OCI-LY1 (cell line): ENCODE measurements around the gene SKAP1.

Experiments used
- H2AFZ ChIP-seq: fragments of 200-600 bp; sonication (generic), shearing (Covaris generic); 2 replicates; pipeline ENCODE4 v1.6.0; 2014; ENCODE audit warnings: antibody characterized with exemption, mild to moderate bottlenecking, low read length
- H3F3A ChIP-seq: fragments of 200-600 bp; sonication (generic), shearing (Covaris generic); 2 replicates; pipeline ENCODE4 v1.6.0; 2014; ENCODE audit warnings: mild to moderate bottlenecking, antibody characterized with exemption, low read length, moderate library complexity; ENCODE audit not compliant: insufficient read depth
- H3K27ac ChIP-seq: fragments of 200-600 bp; sonication (generic); 2 replicates; pipeline ENCODE4 v1.5.1; 2014; ENCODE audit warnings: low read length, mixed run types, mild to moderate bottlenecking, low read depth; ENCODE audit not compliant: poor library complexity, severe bottlenecking
- H3K27me3 ChIP-seq: fragments of 200-600 bp; sonication (generic); 2 replicates; pipeline ENCODE4 v1.6.0; 2014; ENCODE audit warnings: antibody characterized with exemption, mild to moderate bottlenecking, low read length, moderate library complexity; ENCODE audit not compliant: insufficient read depth
- H3K36me3 ChIP-seq: fragments of 200-600 bp; sonication (generic); 2 replicates; pipeline ENCODE4 v1.6.1; 2014; ENCODE audit warnings: mild to moderate bottlenecking, antibody characterized with exemption, low read length, moderate library complexity, mixed read lengths; ENCODE audit not compliant: insufficient read depth
- H3K4me1 ChIP-seq: fragments of 200-600 bp; sonication (generic); 2 replicates; pipeline ENCODE4 v1.5.1; 2014; ENCODE audit warnings: mild to moderate bottlenecking, low read length, moderate library complexity; ENCODE audit not compliant: insufficient read depth, severe bottlenecking
- H3K4me2 ChIP-seq: fragments of 200-600 bp; sonication (generic), shearing (Covaris generic); 2 replicates; pipeline ENCODE4 v1.6.1; 2014; ENCODE audit warnings: low read length
- H3K4me3 ChIP-seq: fragments of 200-600 bp; sonication (generic); 2 replicates; pipeline ENCODE4 v1.5.1; 2014; ENCODE audit warnings: low read length, low read depth, mild to moderate bottlenecking, mixed read lengths; ENCODE audit not compliant: poor library complexity, severe bottlenecking
- H3K79me2 ChIP-seq: fragments of 200-600 bp; shearing (Covaris generic); 2 replicates; pipeline ENCODE4 v1.6.1; 2016; ENCODE audit warnings: mixed run types, low read length, mixed read lengths; ENCODE audit not compliant: insufficient read depth
- H3K9ac ChIP-seq: fragments of 200-600 bp; sonication (generic), shearing (Covaris generic); 2 replicates; pipeline ENCODE4 v1.6.1; 2014; ENCODE audit warnings: mild to moderate bottlenecking, low read length, mixed read lengths
- H3K9me2 ChIP-seq: fragments of 200-600 bp; sonication (generic), shearing (Covaris generic); 2 replicates; pipeline ENCODE4 v1.6.1; 2014; ENCODE audit warnings: low read depth, mild to moderate bottlenecking, low read length, mixed read lengths
- H3K9me3 ChIP-seq: fragments of 200-600 bp; shearing (Covaris generic); 2 replicates; pipeline ENCODE4 v1.6.1; 2014; ENCODE audit warnings: low read length, mixed read lengths
- H4K20me1 ChIP-seq: fragments of 200-600 bp; sonication (generic), shearing (Covaris generic); 2 replicates; pipeline ENCODE4 v1.6.0; 2016; ENCODE audit warnings: mild to moderate bottlenecking, low read length; ENCODE audit not compliant: insufficient read depth
- EZH2 ChIP-seq: fragments of 200-600 bp; sonication (generic), shearing (Covaris generic); IDR thresholded peaks from 2 replicates; pipeline ENCODE4 v1.8.0; 2017; ENCODE audit warnings: borderline replicate concordance, mixed run types, mild to moderate bottlenecking, antibody characterized with exemption, low read length, moderate library complexity, mixed read lengths
- TF ChIP-seq, protein P1 (sequence below): fragments of 200-600 bp; sonication (generic), shearing (Covaris generic); IDR thresholded peaks from 2 replicates; pipeline ENCODE4 v1.5.1; 2017; ENCODE audit warnings: mild to moderate bottlenecking, antibody characterized with exemption, low read length, moderate library complexity, mixed read lengths

Gene SKAP1

DNA sequence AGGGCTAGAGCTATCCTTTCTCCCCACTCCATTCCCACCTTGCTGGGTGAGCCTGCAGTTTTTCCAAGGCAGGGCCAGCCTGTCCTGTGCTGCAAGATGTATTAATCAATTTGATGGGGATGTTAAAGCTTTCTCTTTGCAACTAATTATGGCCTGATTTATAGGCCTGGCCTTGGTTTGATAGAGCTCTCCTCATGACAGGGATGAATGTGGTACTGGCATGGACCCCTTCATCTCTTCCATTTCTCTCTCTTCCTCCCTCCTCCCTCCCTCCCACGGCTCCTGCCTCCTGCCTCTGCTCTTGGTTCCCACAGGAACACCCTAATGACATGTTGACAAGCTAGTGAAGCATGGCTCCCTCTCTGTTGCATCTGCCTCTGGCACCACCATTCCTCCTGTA lies 47.2 kb upstream of the SKAP1 start:
- Histone ChIP-seq H2AFZ (no peak overlapping the region), H4K20me1 (no peaks in the 10 kb centered on the region), H3K36me3 (no peaks in the 10 kb centered on the region), H3K4me3 (no peak overlapping the region), H3K27me3 (no peaks in the 10 kb centered on the region), H3K4me1 (no peaks in the 10 kb centered on the region), H3F3A (no peaks in the 10 kb centered on the region), H3K79me2 (no peaks in the 10 kb centered on the region), H3K9me2 (no peaks in the 10 kb centered on the region), H3K9me3 (no peaks in the 10 kb centered on the region), H3K27ac (no peak overlapping the region), H3K9ac (no peak overlapping the region), H3K4me2 (no peak overlapping the region)
- TF ChIP-seq EZH2, result no peak
- TF ChIP-seq, protein P1, sequence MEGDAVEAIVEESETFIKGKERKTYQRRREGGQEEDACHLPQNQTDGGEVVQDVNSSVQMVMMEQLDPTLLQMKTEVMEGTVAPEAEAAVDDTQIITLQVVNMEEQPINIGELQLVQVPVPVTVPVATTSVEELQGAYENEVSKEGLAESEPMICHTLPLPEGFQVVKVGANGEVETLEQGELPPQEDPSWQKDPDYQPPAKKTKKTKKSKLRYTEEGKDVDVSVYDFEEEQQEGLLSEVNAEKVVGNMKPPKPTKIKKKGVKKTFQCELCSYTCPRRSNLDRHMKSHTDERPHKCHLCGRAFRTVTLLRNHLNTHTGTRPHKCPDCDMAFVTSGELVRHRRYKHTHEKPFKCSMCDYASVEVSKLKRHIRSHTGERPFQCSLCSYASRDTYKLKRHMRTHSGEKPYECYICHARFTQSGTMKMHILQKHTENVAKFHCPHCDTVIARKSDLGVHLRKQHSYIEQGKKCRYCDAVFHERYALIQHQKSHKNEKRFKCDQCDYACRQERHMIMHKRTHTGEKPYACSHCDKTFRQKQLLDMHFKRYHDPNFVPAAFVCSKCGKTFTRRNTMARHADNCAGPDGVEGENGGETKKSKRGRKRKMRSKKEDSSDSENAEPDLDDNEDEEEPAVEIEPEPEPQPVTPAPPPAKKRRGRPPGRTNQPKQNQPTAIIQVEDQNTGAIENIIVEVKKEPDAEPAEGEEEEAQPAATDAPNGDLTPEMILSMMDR, result no peak

DNA sequence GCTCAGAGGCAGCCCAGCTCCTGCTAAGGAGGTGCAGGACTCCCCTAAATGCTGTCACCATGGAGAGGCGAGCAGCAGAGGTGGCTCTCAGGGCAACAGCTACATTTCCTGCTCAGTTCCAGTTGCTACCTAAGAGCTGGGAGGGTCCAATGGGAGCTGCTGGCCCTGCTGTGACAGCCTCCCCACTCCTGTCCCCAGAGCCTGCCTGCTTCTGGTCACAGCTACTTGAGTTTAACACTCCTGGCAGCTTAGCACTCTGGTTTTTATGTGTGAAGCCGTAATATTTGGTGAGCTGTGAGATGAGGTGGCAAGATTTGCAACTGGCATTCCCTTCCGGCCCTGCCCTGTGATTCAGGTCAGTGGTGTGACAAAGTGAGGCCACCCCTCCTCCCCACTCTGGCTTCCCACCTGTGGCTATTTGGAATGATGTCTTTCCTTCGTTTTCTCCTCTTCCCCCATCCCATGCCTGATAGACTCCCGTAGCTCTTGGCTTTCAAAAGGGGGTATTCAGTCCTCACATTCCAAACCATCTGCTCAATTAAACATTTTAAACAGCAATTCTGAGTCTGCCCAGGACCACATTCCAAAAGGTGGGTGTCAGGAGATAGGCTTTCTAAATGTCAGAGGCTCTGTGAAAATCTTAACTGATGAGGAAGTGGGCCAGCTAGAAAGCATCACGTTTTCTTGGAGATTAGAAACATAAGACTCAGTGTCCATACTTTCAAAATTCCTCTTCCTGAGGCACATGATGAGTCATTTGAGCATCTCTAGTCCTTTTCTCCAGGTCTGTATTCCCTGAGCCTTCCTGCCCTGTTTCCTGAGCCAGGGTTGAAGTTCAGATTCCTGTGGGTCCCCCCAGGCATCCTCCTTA lies 42.6 kb upstream of the SKAP1 start:
- Histone ChIP-seq H3K4me1 (no peaks in the 10 kb centered on the region), H3K9me3 (no peaks in the 10 kb centered on the region), H3F3A (no peaks in the 10 kb centered on the region), H3K27me3 (no peaks in the 10 kb centered on the region), H3K4me2 (no peak overlapping the region), H3K27ac (no peak overlapping the region), H3K4me3 (no peak overlapping the region), H3K9me2 (no peaks in the 10 kb centered on the region), H4K20me1 (no peaks in the 10 kb centered on the region), H2AFZ (no peak overlapping the region), H3K9ac (no peak overlapping the region), H3K79me2 (no peaks in the 10 kb centered on the region), H3K36me3 (no peaks in the 10 kb centered on the region)
- TF ChIP-seq, protein P1, result no peak
- no peak for TF ChIP-seq EZH2

DNA sequence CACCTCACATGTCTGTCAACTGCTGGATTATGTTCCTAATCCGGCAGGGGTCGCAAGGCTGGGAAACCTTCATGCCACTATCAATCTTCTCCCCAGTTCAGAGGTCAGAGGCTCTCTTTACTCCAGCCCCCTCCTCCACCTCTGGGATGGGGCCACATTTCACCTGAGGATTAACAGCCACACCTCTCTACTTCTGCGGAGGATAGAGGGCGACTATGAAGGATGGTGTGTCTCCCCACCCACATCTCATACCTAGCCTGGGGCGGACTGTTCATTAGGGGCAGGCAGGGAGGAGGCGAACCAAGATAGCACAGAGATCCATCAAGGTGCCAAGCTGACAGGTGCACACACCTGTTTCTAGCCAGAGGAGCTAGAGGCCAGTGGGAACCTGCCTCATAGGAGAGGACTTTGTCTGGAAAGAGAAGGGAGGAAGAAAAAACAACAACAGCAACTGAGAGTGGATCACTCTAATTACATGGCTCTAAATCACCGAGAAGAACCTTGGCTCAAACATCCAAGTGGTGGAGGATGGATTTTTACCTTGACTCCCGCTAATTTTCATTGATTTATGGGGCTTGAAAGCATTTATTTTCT lies 41.9 kb upstream of the SKAP1 start:
- Histone ChIP-seq H3K36me3 (no peaks in the 10 kb centered on the region), H3K27ac (no peak overlapping the region), H3K4me3 (no peak overlapping the region), H2AFZ (no peak overlapping the region), H3K79me2 (no peaks in the 10 kb centered on the region), H3K4me2 (no peak overlapping the region), H3K27me3 (no peaks in the 10 kb centered on the region), H3F3A (no peaks in the 10 kb centered on the region), H3K9me2 (no peaks in the 10 kb centered on the region), H3K9ac (no peak overlapping the region), H4K20me1 (no peaks in the 10 kb centered on the region), H3K9me3 (no peaks in the 10 kb centered on the region), H3K4me1 (no peaks in the 10 kb centered on the region)
- TF ChIP-seq EZH2, result no peak
- TF ChIP-seq, protein P1, result no peak
